HG03066 (cell line): ENCODE measurements around the gene JAGN1.
"Not testable (repeated sequence)": the region's sequence is repeated elsewhere in the genome, so short reads cannot be mapped to it uniquely, and the experiment has no call there.

Source experiments
- ATAC-seq: cut with Tn5 transposase; IDR thresholded peaks from one replicate; pipeline ENCODE4 v1.9.1; 2021; ENCODE audit warnings: low read depth; ENCODE audit not compliant: unreplicated experiment

The JAGN1 gene

GRCh38 chr3:9916734-9917680 is 26.6 kb downstream of the JAGN1 start, which contains the start of gene IL17RC:
IL17RC (plus strand) TSS chr3:9917098; CDS start chr3:9917316, 218 bp downstream.
- ATAC-seq = no peak

- ATAC-seq = no peak
These were observed 27.4 kb downstream of the JAGN1 start for GRCh38 chr3:9917820-9918219.

GRCh38 chr3:9918261-9919038 is 28.0 kb downstream of the JAGN1 start:
- no peak for ATAC-seq

- no peak for ATAC-seq
These were observed 37.7 kb downstream of the JAGN1 start for GRCh38 chr3:9928158-9928557.

- no peak for ATAC-seq
These were observed 40.5 kb downstream of the JAGN1 start for GRCh38 chr3:9930804-9931418.

GRCh38 chr3:9932535-9932842 is 42.1 kb downstream of the JAGN1 start:
- ATAC-seq = no peak

GRCh38 chr3:9932843-9933560 is 42.6 kb downstream of the JAGN1 start:
- peak; percentile 61 for ATAC-seq

GRCh38 chr3:9933561-9934234 is 43.3 kb downstream of the JAGN1 start, which contains the start of gene CRELD1:
CRELD1 (plus strand) TSS chr3:9933834; CDS start chr3:9934439, 605 bp downstream.
- ATAC-seq = peak; percentile 82

GRCh38 chr3:9934235-9934621 is 43.8 kb downstream of the JAGN1 start:
- no peak for ATAC-seq

GRCh38 chr3:9934993-9935392 is 44.6 kb downstream of the JAGN1 start:
- ATAC-seq = no peak

GRCh38 chr3:9935966-9936510 is 45.6 kb downstream of the JAGN1 start:
- ATAC-seq = no peak

- ATAC-seq = no peak
These were observed 47.3 kb downstream of the JAGN1 start for GRCh38 chr3:9937486-9938238.

GRCh38 chr3:9938966-9939365 is 48.6 kb downstream of the JAGN1 start:
- ATAC-seq = no peak

- not testable (repeated sequence) for ATAC-seq
These were observed 49.5 kb downstream of the JAGN1 start for GRCh38 chr3:9939906-9940305.

GRCh38 chr3:9940746-9941145 is 50.3 kb downstream of the JAGN1 start:
- ATAC-seq = no peak

- ATAC-seq = no peak
These were observed 51.8 kb downstream of the JAGN1 start for GRCh38 chr3:9942164-9942563.

GRCh38 chr3:9942934-9943690 is 52.7 kb downstream of the JAGN1 start:
- no peak for ATAC-seq
